ENCODE data around the gene SGMS1.
"Not testable (repeated sequence)": the region's sequence is repeated elsewhere in the genome, so short reads cannot be mapped to it uniquely, and the experiment has no call there.

Gene SGMS1

GRCh38 chr10:50538555-50539398, 85.0 kb downstream of the SGMS1 start:
- H4K20me1 ChIP-seq: peaks cover 0 to 4% (median 0%) of the 10 kb centered on the region in 11 experiments; a peak in 3 of 22 replicates
- H3K9me3 ChIP-seq (replicated peaks in 1 of 11): no peaks in the 10 kb centered on the region
- H3K9ac ChIP-seq: no peak overlapping the region
- no peak overlapping the region for H3K27ac ChIP-seq
- peaks cover 0 to 19% (median 10%) of the 10 kb centered on the region in 10 experiments; a peak in 17 of 20 replicates for H3K4me1 ChIP-seq
- no peaks in the 10 kb centered on the region for H3K36me3 ChIP-seq
- TF ChIP-seq Cebpa-rat (IDR thresholded peaks at IDR 0.05): no peak
- no peak overlapping the region for H3K4me2 ChIP-seq
- H3K27me3 ChIP-seq: no peaks in the 10 kb centered on the region
- H3K4me3 ChIP-seq: no peak overlapping the region

- Histone ChIP-seq H4K20me1 (peaks cover 0 to 4% (median 0%) of the 10 kb centered on the region in 11 experiments; a peak in 2 of 22 replicates), H3K27ac (no peak overlapping the region)
Measured at GRCh38 chr10:50536617-50537240, 87.0 kb downstream of the SGMS1 start.

GRCh38 chr10:50534748-50535376, 88.9 kb downstream of the SGMS1 start:
- not testable (repeated sequence) for H3K27ac ChIP-seq; H3K4me2 ChIP-seq; H4K20me1 ChIP-seq; H3K9me3 ChIP-seq (replicated peaks in 1 of 11); H3K4me3 ChIP-seq; H3K27me3 ChIP-seq; H3K36me3 ChIP-seq; H3K9ac ChIP-seq
- peaks cover 0 to 12% (median 0%) of the 10 kb centered on the region in 10 experiments; a peak in 7 of 20 replicates for H3K4me1 ChIP-seq

More at GRCh38 chr10:50536617-50537240, 87.0 kb downstream of the SGMS1 start:
- TF ChIP-seq Cebpa-rat (IDR thresholded peaks at IDR 0.05): no peak
- Histone ChIP-seq H3K4me2 (no peak overlapping the region), H3K9me3 (replicated peaks in 1 of 11) (no peaks in the 10 kb centered on the region), H3K27me3 (no peaks in the 10 kb centered on the region), H3K36me3 (no peaks in the 10 kb centered on the region), H3K4me1 (peaks cover 0 to 21% (median 10%) of the 10 kb centered on the region in 10 experiments; a peak in 17 of 20 replicates), H3K9ac (no peak overlapping the region), H3K4me3 (no peak overlapping the region)

GRCh38 chr10:50533296-50533695, 90.5 kb downstream of the SGMS1 start:
- H3K4me2 ChIP-seq: no peak overlapping the region
- H3K4me3 ChIP-seq: no peak overlapping the region
- TF ChIP-seq Cebpa-rat (IDR thresholded peaks at IDR 0.05): no peak
- no peaks in the 10 kb centered on the region for H3K36me3 ChIP-seq
- no peaks in the 10 kb centered on the region for H3K9me3 ChIP-seq (replicated peaks in 1 of 11)
- H3K4me1 ChIP-seq: peaks cover 0 to 15% (median 0%) of the 10 kb centered on the region in 10 experiments; a peak in 6 of 20 replicates
- no peak overlapping the region for H3K9ac ChIP-seq
- H3K27ac ChIP-seq: no peak overlapping the region
- no peaks in the 10 kb centered on the region for H3K27me3 ChIP-seq
- no peaks in the 10 kb centered on the region; a peak in 1 of 22 replicates for H4K20me1 ChIP-seq

- Histone ChIP-seq H3K4me3 (no peak overlapping the region), H3K4me1 (peaks cover 0 to 15% (median 0%) of the 10 kb centered on the region in 10 experiments; a peak in 6 of 20 replicates), H3K9ac (no peak overlapping the region), H3K9me3 (replicated peaks in 1 of 11) (no peaks in the 10 kb centered on the region), H3K4me2 (no peak overlapping the region), H3K27me3 (no peaks in the 10 kb centered on the region), H3K27ac (no peak overlapping the region), H4K20me1 (no peaks in the 10 kb centered on the region; a peak in 1 of 22 replicates), H3K36me3 (peaks cover 0 to 6% (median 0%) of the 10 kb centered on the region in 11 experiments; a peak in 2 of 22 replicates)
- no peak for TF ChIP-seq Cebpa-rat (IDR thresholded peaks at IDR 0.05)
Measured at GRCh38 chr10:50531388-50532077, 92.2 kb downstream of the SGMS1 start.

GRCh38 chr10:50529660-50530059, 94.1 kb downstream of the SGMS1 start:
- H3K9me3 ChIP-seq (replicated peaks in 1 of 11): no peaks in the 10 kb centered on the region
- H3K4me3 ChIP-seq: no peak overlapping the region
- peaks cover 0 to 15% (median 0%) of the 10 kb centered on the region in 10 experiments; a peak in 6 of 20 replicates for H3K4me1 ChIP-seq
- no peak overlapping the region for H3K27ac ChIP-seq
- no peaks in the 10 kb centered on the region; a peak in 1 of 22 replicates for H4K20me1 ChIP-seq
- H3K9ac ChIP-seq: no peak overlapping the region
- H3K27me3 ChIP-seq: no peaks in the 10 kb centered on the region
- TF ChIP-seq Cebpa-rat (IDR thresholded peaks at IDR 0.05): no peak
- peak overlapping the region in 2 of 11 experiments; percentile 14 to 42; a peak in 3 of 22 replicates for H3K4me2 ChIP-seq
- H3K36me3 ChIP-seq: peaks cover 0 to 19% (median 0%) of the 10 kb centered on the region in 11 experiments; a peak in 4 of 22 replicates

GRCh38 chr10:50528206-50528605, 95.5 kb downstream of the SGMS1 start:
- Histone ChIP-seq H4K20me1 (no peaks in the 10 kb centered on the region; a peak in 1 of 22 replicates), H3K9me3 (replicated peaks in 1 of 11) (no peaks in the 10 kb centered on the region), H3K36me3 (peaks cover 0 to 19% (median 0%) of the 10 kb centered on the region in 11 experiments; a peak in 4 of 22 replicates), H3K4me3 (no peak overlapping the region), H3K27ac (no peak overlapping the region), H3K4me1 (peaks cover 0 to 11% (median 0%) of the 10 kb centered on the region in 10 experiments; a peak in 6 of 20 replicates), H3K27me3 (no peaks in the 10 kb centered on the region), H3K4me2 (no peak overlapping the region), H3K9ac (no peak overlapping the region)
- TF ChIP-seq Cebpa-rat (IDR thresholded peaks at IDR 0.05): no peak

GRCh38 chr10:50527442-50528043, 96.2 kb downstream of the SGMS1 start:
- H3K36me3 ChIP-seq: peaks cover 0 to 19% (median 0%) of the 10 kb centered on the region in 11 experiments; a peak in 4 of 22 replicates
- H3K4me2 ChIP-seq: no peak overlapping the region
- no peaks in the 10 kb centered on the region for H3K27me3 ChIP-seq
- peaks cover 0 to 11% (median 0%) of the 10 kb centered on the region in 10 experiments; a peak in 6 of 20 replicates for H3K4me1 ChIP-seq
- no peaks in the 10 kb centered on the region; a peak in 1 of 22 replicates for H4K20me1 ChIP-seq
- no peak for TF ChIP-seq Cebpa-rat (IDR thresholded peaks at IDR 0.05)
- no peak overlapping the region for H3K27ac ChIP-seq
- no peak overlapping the region for H3K9ac ChIP-seq
- H3K9me3 ChIP-seq (replicated peaks in 1 of 11): no peaks in the 10 kb centered on the region
- H3K4me3 ChIP-seq: no peak overlapping the region

Measured in BLaER1 treated with 17β-estradiol and CSF1 and Interleukin-3, amounts not matched to agents 10 nM and 100 nM (cell line).